Measurements from ENCODE around the gene NSFL1C. TPM values are rescaled to one million over a fixed set of nuclear protein-coding genes. Genes with fewer than 3 reads are reported as not detected.
A peak's percentile ranks its signal among the peaks of the same experiment; 100 is the strongest.

NSFL1C gene
- polyA plus RNA-seq, 2 of the 4 experiments (the other 2 are of a cell fraction): 56.6 to 136 TPM

DNA sequence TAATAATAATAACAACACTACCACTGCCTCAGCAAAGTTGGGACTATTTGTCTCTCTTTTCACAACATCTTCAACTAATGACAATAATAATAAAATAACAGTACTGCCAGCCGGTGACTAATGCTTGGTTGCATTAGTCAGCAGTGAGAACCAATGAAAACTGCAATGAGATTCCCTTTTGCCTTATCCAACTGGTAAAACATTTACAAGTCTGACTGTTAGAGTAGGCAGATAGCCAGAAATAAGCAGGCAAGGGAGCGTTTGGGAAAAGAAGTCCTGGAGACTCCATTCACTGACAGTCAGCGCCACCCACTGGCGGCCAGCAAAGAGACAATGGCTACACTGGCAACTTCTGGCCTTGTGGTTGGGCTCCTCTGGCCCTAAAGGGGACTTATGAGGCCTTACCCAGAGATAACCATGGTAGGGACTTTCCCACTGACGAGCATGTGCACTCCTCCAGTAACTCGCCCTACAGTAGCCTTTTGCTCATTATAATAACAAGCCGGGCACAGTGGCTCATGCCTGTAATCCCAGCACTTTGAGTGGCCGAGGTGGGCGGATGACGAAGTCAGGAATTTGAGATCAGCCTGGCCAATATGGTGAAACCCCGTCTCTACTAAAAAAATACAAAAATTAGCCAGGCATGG is 3.4 kb upstream of the NSFL1C start (continued):
- TF ChIP-seq, protein P1, sequence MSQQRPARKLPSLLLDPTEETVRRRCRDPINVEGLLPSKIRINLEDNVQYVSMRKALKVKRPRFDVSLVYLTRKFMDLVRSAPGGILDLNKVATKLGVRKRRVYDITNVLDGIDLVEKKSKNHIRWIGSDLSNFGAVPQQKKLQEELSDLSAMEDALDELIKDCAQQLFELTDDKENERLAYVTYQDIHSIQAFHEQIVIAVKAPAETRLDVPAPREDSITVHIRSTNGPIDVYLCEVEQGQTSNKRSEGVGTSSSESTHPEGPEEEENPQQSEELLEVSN (IDR thresholded peaks at IDR 0.05; ENCODE audit: borderline replicate concordance, low read depth): peak; percentile 47; the same call in 1 of the 2 replicates
- TF ChIP-seq ESRRA (IDR thresholded peaks at IDR 0.05; ENCODE audit: borderline replicate concordance, low read length): no peak
- no peak for TF ChIP-seq ZFP36 (IDR thresholded peaks at IDR 0.05; ENCODE audit: borderline replicate concordance, partially characterized antibody)
- peak; percentile 81 for TF ChIP-seq JUNB (IDR thresholded peaks at IDR 0.05)
- peak; percentile 92 to 94 for TF ChIP-seq RAD21 (conservative IDR thresholded peaks at IDR 0.05 in 1 of 2, IDR thresholded peaks at IDR 0.05 in 1 of 2)
- no peak for TF ChIP-seq NR3C1 (IDR thresholded peaks at IDR 0.05)
- peak; percentile 8; the same call in 1 of the 2 replicates for TF ChIP-seq GATA3 (IDR thresholded peaks at IDR 0.05; ENCODE audit: borderline replicate concordance)
- TF ChIP-seq CTCF (IDR thresholded peaks at IDR 0.05): peak; percentile 97
- TF ChIP-seq, protein P2, sequence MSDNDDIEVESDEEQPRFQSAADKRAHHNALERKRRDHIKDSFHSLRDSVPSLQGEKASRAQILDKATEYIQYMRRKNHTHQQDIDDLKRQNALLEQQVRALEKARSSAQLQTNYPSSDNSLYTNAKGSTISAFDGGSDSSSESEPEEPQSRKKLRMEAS (IDR thresholded peaks at IDR 0.05): peak; percentile 64
- no peak for TF ChIP-seq CBX8 (IDR thresholded peaks at IDR 0.05)

GRCh38 chr20:1469306-1469905 is 2.8 kb upstream of the NSFL1C start:
- DNase-seq (ENCODE audit: low read depth in 1 of 2, low spot score in 1 of 2): peak in 1 of 2 experiments; percentile 51
- WGBS (ENCODE audit: missing lambda C conversion rate): 25% methylated on average over 6 of the region's 9 CpGs
- H3K4me2 ChIP-seq: peak overlapping the region; percentile 91
- no peaks in the 10 kb centered on the region for H3K9me3 ChIP-seq
- H3K27ac ChIP-seq: peak overlapping the region; percentile 77 to 89
- ChIA-PET POLR2A (no interaction called here), CTCF (interaction anchor here (0.8 to 12.5 kb wide), 17 partner anchors 9 to 361 kb away, joined by 3 to 306 read pairs (median 4); no protein-coding TSS in a partner anchor)
- FAIRE-seq: no peak
- ATAC-seq: peak in 1 of 2 experiments; percentile 9; a peak in 3 of 6 replicates
- no peak for TF ChIP-seq BHLHE40 (IDR thresholded peaks at IDR 0.05; ENCODE audit: low read depth, low read length)
- TF ChIP-seq SMC3 (IDR thresholded peaks at IDR 0.05): no peak
- no peak for TF ChIP-seq KDM1A (IDR thresholded peaks at IDR 0.05; ENCODE audit: low read depth)
- no peak for TF ChIP-seq NFE2L2 (conservative IDR thresholded peaks at IDR 0.05; ENCODE audit: low read length)
- TF ChIP-seq FOSL2 (IDR thresholded peaks at IDR 0.05): no peak
- no peak for TF ChIP-seq FOSL2 (CRISPR knock-in tag; IDR thresholded peaks at IDR 0.05)
- no peak for TF ChIP-seq JUNB (IDR thresholded peaks at IDR 0.05)
- TF ChIP-seq POLR2A (IDR thresholded peaks at IDR 0.05; ENCODE audit: low read length): no peak
- TF ChIP-seq CHD4 (IDR thresholded peaks at IDR 0.05; ENCODE audit: borderline replicate concordance): no peak
- TF ChIP-seq RFX5 (IDR thresholded peaks at IDR 0.05): no peak
- no peak for TF ChIP-seq KDM5A (IDR thresholded peaks at IDR 0.05)
- TF ChIP-seq TFCP2L1 (CRISPR knock-in tag; IDR thresholded peaks at IDR 0.05): no peak
- no peak for TF ChIP-seq RAD21 (conservative IDR thresholded peaks at IDR 0.05 in 1 of 2, IDR thresholded peaks at IDR 0.05 in 1 of 2)
- no peak for TF ChIP-seq ESRRA (IDR thresholded peaks at IDR 0.05; ENCODE audit: borderline replicate concordance, low read length)
- TF ChIP-seq RARB (CRISPR knock-in tag; IDR thresholded peaks at IDR 0.05): no peak
- no peak for TF ChIP-seq ZC3H11A (IDR thresholded peaks at IDR 0.05)
- TF ChIP-seq EP300 (IDR thresholded peaks at IDR 0.05): no peak
- no peak for TF ChIP-seq HOXB5 (CRISPR knock-in tag; IDR thresholded peaks at IDR 0.05)
- TF ChIP-seq HDAC2 (IDR thresholded peaks at IDR 0.05): no peak
- TF ChIP-seq MAFK (IDR thresholded peaks at IDR 0.05; ENCODE audit: partially characterized antibody): no peak
- no peak for TF ChIP-seq ZSCAN20 (CRISPR knock-in tag; IDR thresholded peaks at IDR 0.05)
- H3K4me1 ChIP-seq: peaks cover 47% of the 10 kb centered on the region
- H3K4me3 ChIP-seq: peak overlapping the region; percentile 18; the same call in 1 of the 3 replicates

All from A549 (cell line).